ENCODE data around the gene CDH26.

GRCh38 chr20:60063739-60064380 is 105.6 kb downstream of the CDH26 start:
- TF ChIP-seq CTCF (IDR thresholded peaks at IDR 0.05) = no peak
- no peak for TF ChIP-seq POLR2A (IDR thresholded peaks at IDR 0.05)

Data from ovary (tissue), 3 donors.